ENCODE results near the gene PCBP4.

PCBP4 gene

GRCh38 chr3:51958603-51959521 is 8.4 kb downstream of the PCBP4 start:
- no peak for ATAC-seq
- TF ChIP-seq ZNF8 (CRISPR knock-in tag; IDR thresholded peaks at IDR 0.05) (no peak), CSDC2 (CRISPR knock-in tag; IDR thresholded peaks at IDR 0.05) (no peak), ZFP30 (CRISPR knock-in tag; IDR thresholded peaks at IDR 0.05) (no peak), ZNF565 (CRISPR knock-in tag; conservative IDR thresholded peaks at IDR 0.05; ENCODE audit: low read depth) (no peak), ESRRG (CRISPR knock-in tag; IDR thresholded peaks at IDR 0.05) (no peak), RARB (CRISPR knock-in tag; IDR thresholded peaks at IDR 0.05) (no peak), CSRNP3 (CRISPR knock-in tag; IDR thresholded peaks at IDR 0.05) (no peak), ZFP3 (CRISPR knock-in tag; IDR thresholded peaks at IDR 0.05) (no peak), TSHZ2 (CRISPR knock-in tag; IDR thresholded peaks at IDR 0.05) (no peak), BACH2 (CRISPR knock-in tag; IDR thresholded peaks at IDR 0.05; ENCODE audit: borderline replicate concordance) (no peak), PPARA (CRISPR knock-in tag; IDR thresholded peaks at IDR 0.05; ENCODE audit: borderline replicate concordance) (no peak), OSR1 (CRISPR knock-in tag; IDR thresholded peaks at IDR 0.05) (no peak), CREB5 (CRISPR knock-in tag; IDR thresholded peaks at IDR 0.05; ENCODE audit: low read depth) (no peak), PATZ1 (CRISPR knock-in tag; IDR thresholded peaks at IDR 0.05; ENCODE audit: borderline replicate concordance) (no peak), SNAI2 (CRISPR knock-in tag; IDR thresholded peaks at IDR 0.05) (no peak), ARNTL (CRISPR knock-in tag; IDR thresholded peaks at IDR 0.05; ENCODE audit: borderline replicate concordance, low read depth) (no peak), ZNF70 (CRISPR knock-in tag; IDR thresholded peaks at IDR 0.05) (no peak)

- ATAC-seq: no peak
- TF ChIP-seq TSHZ2 (CRISPR knock-in tag; IDR thresholded peaks at IDR 0.05) (no peak), PPARA (CRISPR knock-in tag; IDR thresholded peaks at IDR 0.05; ENCODE audit: borderline replicate concordance) (no peak), ZNF70 (CRISPR knock-in tag; IDR thresholded peaks at IDR 0.05) (no peak), BACH2 (CRISPR knock-in tag; IDR thresholded peaks at IDR 0.05; ENCODE audit: borderline replicate concordance) (no peak), CSRNP3 (CRISPR knock-in tag; IDR thresholded peaks at IDR 0.05) (no peak), PATZ1 (CRISPR knock-in tag; IDR thresholded peaks at IDR 0.05; ENCODE audit: borderline replicate concordance) (no peak), ZFP30 (CRISPR knock-in tag; IDR thresholded peaks at IDR 0.05) (no peak)
Measured at GRCh38 chr3:51957520-51958205, 9.6 kb downstream of the PCBP4 start.

All from SK-N-SH treated with all-trans-retinoic acid at 6 μM for 48 hours (cell line).